ENCODE data around the gene PDIA3.
"Not testable (repeated sequence)": the region's sequence is repeated elsewhere in the genome, so short reads cannot be mapped to it uniquely, and the experiment has no call there.

PDIA3 gene

GRCh38 chr15:43800286-43801141 lies 54.3 kb downstream of the PDIA3 start, which contains the start of gene HYPK:
Gene HYPK, plus strand, starts transcription at chr15:43800599. Its CDS starts 24 bp downstream, at chr15:43800623.
- H3K4me3 ChIP-seq (ENCODE audit: low read length), result peak within 1 kb of the TSS; percentile 86
- no peaks in the 10 kb centered on the region for H3K27me3 ChIP-seq (ENCODE audit: control insufficient read depth, insufficient read depth, low read length)
- H3K36me3 ChIP-seq (ENCODE audit: control insufficient read depth, low read depth, low read length), result peaks cover 44% of the 10 kb centered on the region
- no peak within 1 kb of the TSS for H3K27ac ChIP-seq (ENCODE audit: low read length)
- H3K4me1 ChIP-seq (ENCODE audit: control insufficient read depth, low read depth, low read length), result peaks cover 16% of the 10 kb centered on the region
- no peaks in the 10 kb centered on the region for H3K9me3 ChIP-seq (ENCODE audit: control insufficient read depth, low read depth, low read length)
- H3K9ac ChIP-seq (ENCODE audit: low read length), result peak within 1 kb of the TSS; percentile 58

DNA sequence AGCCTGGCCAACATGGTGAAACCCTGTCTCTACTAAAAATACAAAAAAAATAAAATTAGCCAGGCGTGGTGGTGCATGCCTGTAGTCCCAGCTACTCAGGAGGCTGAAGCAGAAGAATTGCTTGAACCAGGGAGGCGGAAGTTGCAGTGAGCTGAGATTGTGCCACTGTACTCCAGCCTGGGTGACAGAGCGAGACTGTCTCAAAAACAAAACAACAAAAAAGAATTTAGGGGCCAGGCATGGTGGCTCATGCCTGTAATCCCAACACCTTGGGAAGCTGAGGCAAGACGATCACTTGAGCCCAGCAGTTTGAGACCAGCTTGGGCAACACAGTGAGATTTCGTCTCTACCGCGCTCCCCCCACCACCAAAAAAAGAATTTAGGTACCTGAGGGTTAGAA lies 56.4 kb downstream of the PDIA3 start:
- H3K27me3 ChIP-seq (ENCODE audit: control insufficient read depth, insufficient read depth, low read length); H3K27ac ChIP-seq (ENCODE audit: low read length); H3K9ac ChIP-seq (ENCODE audit: low read length); H3K9me3 ChIP-seq (ENCODE audit: control insufficient read depth, low read depth, low read length); H3K4me1 ChIP-seq (ENCODE audit: control insufficient read depth, low read depth, low read length); H3K4me3 ChIP-seq (ENCODE audit: low read length): not testable (repeated sequence)
- H3K36me3 ChIP-seq (ENCODE audit: control insufficient read depth, low read depth, low read length), result peaks cover 47% of the 10 kb centered on the region

DNA sequence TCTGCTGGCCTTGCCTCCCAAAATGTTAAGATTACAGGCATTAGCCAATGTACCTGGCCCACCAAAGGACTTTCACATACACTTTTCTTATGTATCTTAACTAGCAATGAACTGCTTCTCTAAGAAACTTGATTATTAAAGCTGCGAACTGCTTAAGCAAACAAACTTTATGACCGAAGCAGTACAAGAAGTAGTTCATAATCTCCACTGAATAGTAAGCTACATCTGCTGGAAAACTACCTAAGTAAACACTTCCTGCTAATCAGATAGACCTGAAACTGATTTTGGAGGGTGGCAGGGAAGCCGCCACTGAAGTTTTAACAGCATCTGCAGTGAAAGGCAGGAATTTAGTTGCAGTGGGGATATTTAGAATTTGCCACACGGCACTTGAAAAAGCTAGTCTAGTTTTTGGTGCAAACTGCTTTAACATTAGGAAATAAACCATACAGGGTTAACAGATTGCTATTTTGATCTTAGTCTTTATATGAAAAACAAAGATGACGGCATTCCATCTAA lies 62.3 kb downstream of the PDIA3 start:
- Histone ChIP-seq H3K27ac (ENCODE audit: low read length) (no peak overlapping the region), H3K4me3 (ENCODE audit: low read length) (no peak overlapping the region)

GRCh38 chr15:43808960-43809678 lies 62.9 kb downstream of the PDIA3 start:
- Histone ChIP-seq H3K9ac (ENCODE audit: low read length) (no peak overlapping the region), H3K4me1 (ENCODE audit: control insufficient read depth, low read depth, low read length) (no peaks in the 10 kb centered on the region), H3K36me3 (ENCODE audit: control insufficient read depth, low read depth, low read length) (peaks cover 82% of the 10 kb centered on the region), H3K27ac (ENCODE audit: low read length) (no peak overlapping the region), H3K4me3 (ENCODE audit: low read length) (no peak overlapping the region), H3K9me3 (ENCODE audit: control insufficient read depth, low read depth, low read length) (no peaks in the 10 kb centered on the region), H3K27me3 (ENCODE audit: control insufficient read depth, insufficient read depth, low read length) (no peaks in the 10 kb centered on the region)

More for the DNA sequence above, 62.3 kb downstream of the PDIA3 start:
- no peaks in the 10 kb centered on the region for H3K4me1 ChIP-seq (ENCODE audit: control insufficient read depth, low read depth, low read length)
- H3K9ac ChIP-seq (ENCODE audit: low read length), result no peak overlapping the region
- peaks cover 80% of the 10 kb centered on the region for H3K36me3 ChIP-seq (ENCODE audit: control insufficient read depth, low read depth, low read length)
- H3K27me3 ChIP-seq (ENCODE audit: control insufficient read depth, insufficient read depth, low read length), result no peaks in the 10 kb centered on the region
- no peaks in the 10 kb centered on the region for H3K9me3 ChIP-seq (ENCODE audit: control insufficient read depth, low read depth, low read length)

GRCh38 chr15:43815064-43815463 lies 68.8 kb downstream of the PDIA3 start:
- not testable (repeated sequence) for H3K4me1 ChIP-seq (ENCODE audit: control insufficient read depth, low read depth, low read length); H3K9me3 ChIP-seq (ENCODE audit: control insufficient read depth, low read depth, low read length); H3K27me3 ChIP-seq (ENCODE audit: control insufficient read depth, insufficient read depth, low read length); H3K9ac ChIP-seq (ENCODE audit: low read length); H3K4me3 ChIP-seq (ENCODE audit: low read length); H3K27ac ChIP-seq (ENCODE audit: low read length)
- peaks cover 60% of the 10 kb centered on the region for H3K36me3 ChIP-seq (ENCODE audit: control insufficient read depth, low read depth, low read length)

DNA sequence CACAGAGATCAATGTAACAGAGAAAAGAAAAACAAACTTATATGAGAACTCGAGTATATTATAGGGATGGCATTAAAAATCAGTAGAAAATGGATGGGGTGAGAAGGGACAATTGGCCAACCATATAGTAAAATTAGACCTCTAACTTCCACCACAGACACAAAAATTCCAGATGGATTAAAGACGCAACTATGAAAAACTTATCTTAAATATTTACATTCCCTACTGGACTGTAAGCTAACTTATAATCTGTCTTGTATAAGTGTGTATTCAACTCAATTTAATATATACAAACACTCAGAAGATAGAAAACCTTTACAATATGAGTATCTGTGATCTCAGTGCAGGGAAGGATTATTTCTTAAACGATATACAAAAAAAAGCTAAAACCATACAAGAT lies 75.3 kb downstream of the PDIA3 start:
- Histone ChIP-seq H3K27ac (ENCODE audit: low read length) (no peak overlapping the region), H3K9me3 (ENCODE audit: control insufficient read depth, low read depth, low read length) (no peaks in the 10 kb centered on the region), H3K36me3 (ENCODE audit: control insufficient read depth, low read depth, low read length) (peaks cover 12% of the 10 kb centered on the region), H3K4me3 (ENCODE audit: low read length) (no peak overlapping the region), H3K27me3 (ENCODE audit: control insufficient read depth, insufficient read depth, low read length) (peaks cover 14% of the 10 kb centered on the region), H3K9ac (ENCODE audit: low read length) (no peak overlapping the region), H3K4me1 (ENCODE audit: control insufficient read depth, low read depth, low read length) (peaks cover 3% of the 10 kb centered on the region)
